GM12878 (cell line): ENCODE measurements around the gene ABCG1. TPM values are rescaled to one million over a fixed set of nuclear protein-coding genes. Genes with fewer than 3 reads are reported as not detected.

ENCODE experiments used
- ATAC-seq: fragments of 200-7000 bp; cut with Tn5 transposase; 3 replicates; pipeline ENCODE4 v1.9.1; 2020; ENCODE audit warnings: mild to moderate bottlenecking, moderate library complexity
- BruUV-seq: library from RNA; stranded (reverse); fragments of 400-500 nt; replicated peaks from 2 replicates; lab custom pipeline; 2021; lab: Mats Ljungman, UMichigan
- CTCF ChIA-PET: fragments of 300-600 bp; sonication (Branson Sonifier 250); formaldehyde crosslinking; extraction: SDS; loops from one replicate; lab custom pipeline; 2021; ENCODE audit warnings: inconsistent platforms; lab: Yijun Ruan, JAX
- POLR2A ChIA-PET: fragments of 350-600 bp; formaldehyde crosslinking; extraction: SDS; loops from one replicate; lab custom pipeline; 2021; ENCODE audit warnings: inconsistent platforms; lab: Charles Lee
- RAD21 ChIA-PET: fragments of 300-600 bp; sonication (Branson Sonifier 250); formaldehyde crosslinking; loops from one replicate; lab custom pipeline; 2023; ENCODE audit warnings: antibody characterized with exemption; ENCODE audit not compliant: unreplicated experiment; lab: Charles Lee
- SMC1A ChIA-PET: fragments of 300-600 bp; sonication (Branson Sonifier 250); formaldehyde crosslinking; loops from one replicate; lab custom pipeline; 2023; ENCODE audit not compliant: unreplicated experiment, uncharacterized antibody; lab: Charles Lee
- DNase-seq: peaks from one replicate; pipeline ENCODE4 v3.0.0-alpha.2; 2011; ENCODE audit warnings: low read depth, low spot score
- FAIRE-seq: peaks from 3 replicates; lab custom pipeline; 2011; peaks lifted over from hg19 to GRCh38; lab: Jason Lieb, UNC
- H2AFZ ChIP-seq: 2 replicates; pipeline ENCODE4 v1.6.0; 2011; ENCODE audit warnings: low read depth, low read length, control low read depth; ENCODE audit not compliant: control insufficient read depth
- H3K27ac ChIP-seq: 2 replicates; pipeline ENCODE4 v1.5.1; 2011; ENCODE audit warnings: control low read depth; ENCODE audit not compliant: control insufficient read depth, insufficient read depth
- H3K27me3 ChIP-seq, 2 experiments: replicated peaks in 1 of 2; 2 replicates each; pipeline versions ENCODE4 v1.6.0 to v1.6.1; 2011; ENCODE audit warnings: low read length in 1 of 2; ENCODE audit not compliant: control insufficient read depth in 2 of 2, insufficient read depth in 2 of 2
- H3K36me3 ChIP-seq, 2 experiments: 2 replicates each; pipeline ENCODE4 v1.5.1; 2011; ENCODE audit warnings: low read length in 1 of 2; ENCODE audit not compliant: control insufficient read depth in 2 of 2, insufficient read depth in 2 of 2
- H3K4me1 ChIP-seq: 2 replicates; pipeline ENCODE4 v1.6.1; 2011; ENCODE audit warnings: mild to moderate bottlenecking, low read length, moderate library complexity, mixed read lengths; ENCODE audit not compliant: control insufficient read depth, insufficient read depth
- H3K4me2 ChIP-seq: 2 replicates; pipeline ENCODE4 v1.6.0; 2011; ENCODE audit warnings: control low read depth; ENCODE audit not compliant: control insufficient read depth, insufficient read depth
- H3K4me3 ChIP-seq: fragments of 200-600 bp; sonication (generic); 2 replicates; pipeline ENCODE4 v1.5.1; 2016
- H3K79me2 ChIP-seq: 2 replicates; pipeline ENCODE4 v1.6.0; 2011; ENCODE audit warnings: low read length; ENCODE audit not compliant: control insufficient read depth, insufficient read depth
- H3K9ac ChIP-seq: 2 replicates; pipeline ENCODE4 v1.8.0; 2011; ENCODE audit warnings: low read length, control low read depth, mixed read lengths; ENCODE audit not compliant: control insufficient read depth, insufficient read depth
- H3K9me3 ChIP-seq: replicated peaks from 3 replicates; pipeline ENCODE4 v1.5.1; 2011; ENCODE audit warnings: mild to moderate bottlenecking, low read length; ENCODE audit not compliant: control insufficient read depth, insufficient read depth
- H4K20me1 ChIP-seq: 2 replicates; pipeline ENCODE4 v1.6.0; 2011; ENCODE audit not compliant: control insufficient read depth, insufficient read depth
- CBFB ChIP-seq: IDR thresholded peaks from 2 replicates; pipeline ENCODE4 v1.6.1; 2016; ENCODE audit warnings: antibody characterized with exemption, low read depth
- CHD2 ChIP-seq: IDR thresholded peaks from 2 replicates; pipeline ENCODE4 v1.6.1; 2011; ENCODE audit warnings: low read depth, low read length, improper control_type of control experiment, borderline replicate concordance
- GATAD2B ChIP-seq: fragments of 450-650 bp; conservative IDR thresholded peaks from 2 replicates; pipeline ENCODE4 v1.6.1; 2017; ENCODE audit warnings: low read depth, mild to moderate bottlenecking, moderate library complexity
- HDGF ChIP-seq: fragments of 450-650 bp; IDR thresholded peaks from 2 replicates; pipeline ENCODE4 v1.6.1; 2016; ENCODE audit warnings: antibody characterized with exemption
- NRF1 ChIP-seq: conservative IDR thresholded peaks from 2 replicates; pipeline ENCODE4 v1.6.1; 2011; ENCODE audit warnings: mild to moderate bottlenecking, low read depth, low read length, improper control_type of control experiment
- RELA ChIP-seq: fragments of 450-650 bp; IDR thresholded peaks from 2 replicates; pipeline ENCODE4 v1.8.0; 2014; ENCODE audit warnings: borderline replicate concordance; ENCODE audit not compliant: partially characterized antibody
- STAT1 ChIP-seq: fragments of 450-650 bp; conservative IDR thresholded peaks from 2 replicates; pipeline ENCODE4 v1.6.1; 2014; ENCODE audit warnings: antibody characterized with exemption, mild to moderate bottlenecking
- TCF7 ChIP-seq: IDR thresholded peaks from 2 replicates; pipeline ENCODE4 v1.6.1; 2014; ENCODE audit warnings: antibody characterized with exemption, borderline replicate concordance
- WGBS: methylation state at CpG from one replicate; pipeline ENCODE4 v1.1.6; 2016; ENCODE audit warnings: low lambda C conversion rate; ENCODE audit not compliant: insufficient replicate concordance, insufficient coverage; ENCODE audit errors: missing lambda C conversion rate; 5-methylcytosine and 5-hydroxymethylcytosine counted together
- in situ Hi-C: fragments of 300-500 bp; cut with MboI; formaldehyde crosslinking; loops from 9 replicates; pipeline ENCODE4 v1.14.3; 2018; ENCODE audit warnings: mixed read lengths
- intact Hi-C: fragments of 100-400 bp; cut with micrococcal nuclease; formaldehyde crosslinking; loops from one replicate; pipeline ENCODE4 v1.14.2; 2022; ENCODE audit not compliant: unreplicated experiment
- polyA plus RNA-seq, 11 experiments: library from polyadenylated mRNA; depleted of rRNA in 4 of 11; unstranded in 6 of 11; stranded (reverse) in 5 of 11; fragments of >200 nt; fragmentation: Nextera tagmentation in 4 of 11; fragmentation: Illumina TruSeq in 1 of 11; extraction: Ambion mirVana in 4 of 11; extraction: Trizol in 1 of 11; gene quantifications; 1 replicate in 1 of 11; 2 replicates in 10 of 11; pipeline versions ENCODE4 v1.2.1 to v1.2.3, GENCODE V29; 2011 to 2016; ENCODE audit warnings: inconsistent platforms in 2 of 11, missing spikeins in 2 of 11, low read depth in 1 of 11
- total RNA-seq, 4 experiments: library from RNA; depleted of rRNA in 3 of 4; stranded (reverse); fragments of >200 nt in 3 of 4; fragmentation: Illumina TruSeq in 1 of 4; extraction: Trizol in 1 of 4; gene quantifications; 2 replicates each; pipeline versions ENCODE4 v1.2.1 to v1.2.3, GENCODE V29; 2013 to 2021
- TF ChIP-seq, protein P1 (sequence below): fragments of 450-650 bp; IDR thresholded peaks from 2 replicates; pipeline ENCODE4 v1.6.1; 2018; ENCODE audit warnings: borderline replicate concordance, mild to moderate bottlenecking; ENCODE audit not compliant: partially characterized antibody
- TF ChIP-seq, protein P2 (sequence below): IDR thresholded peaks from 2 replicates; pipeline ENCODE4 v1.6.1; 2012; ENCODE audit warnings: low read length, inconsistent platforms

ABCG1 gene
- total and polyA plus RNA-seq, 10 of the 15 experiments (the other 5 are each of a cell fraction or from before 2014, with no cell fraction given) = 0.59 to 19.3 (median 5.7) TPM

DNA sequence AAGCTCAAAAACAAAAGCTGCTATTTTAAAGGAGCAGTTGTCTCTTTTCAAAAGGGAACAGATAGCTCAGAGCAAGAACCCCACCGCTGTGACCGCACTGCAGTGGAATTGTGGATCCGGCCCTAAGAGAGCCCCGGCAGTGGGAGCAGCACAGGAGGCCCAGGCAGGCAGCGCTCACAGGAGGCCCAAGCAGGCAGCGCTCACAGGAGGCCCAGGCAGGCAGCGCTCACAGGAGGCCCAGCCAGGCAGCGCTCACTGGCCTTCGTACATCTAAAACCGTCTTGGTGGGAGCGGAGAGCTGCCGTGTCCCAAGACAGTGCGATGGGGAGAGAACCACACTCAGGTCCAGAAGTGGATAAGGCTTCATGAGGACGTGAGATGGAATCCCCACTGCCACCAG is 92.2 kb downstream of the ABCG1 start:
- CTCF ChIA-PET = interaction anchor here (0.6 to 4.8 kb wide), 33 partner anchors 8 to 226 kb away, joined by 3 to 68 read pairs (median 6); no protein-coding TSS in a partner anchor
- RAD21 ChIA-PET = interaction anchor here (0.6 to 3.1 kb wide), 28 partner anchors 9 to 226 kb away, joined by 3 to 45 read pairs (median 6); partner anchors contain the start of gene TMPRSS3
- no peaks in the 10 kb centered on the region for H3K79me2 ChIP-seq
- WGBS = 68% methylated on average over 12 of the region's 14 CpGs
- H4K20me1 ChIP-seq = no peaks in the 10 kb centered on the region
- no TSS peak for BruUV-seq
- H2AFZ ChIP-seq = no peak overlapping the region
- H3K27me3 ChIP-seq = no peaks in the 10 kb centered on the region
- no peak overlapping the region for H3K4me2 ChIP-seq
- H3K9ac ChIP-seq = no peak overlapping the region
- H3K4me3 ChIP-seq = no peak overlapping the region
- SMC1A ChIA-PET = interaction anchor here (0.6 to 4.1 kb wide), 24 partner anchors 8 to 228 kb away, joined by 3 to 28 read pairs (median 5); no protein-coding TSS in a partner anchor
- in situ Hi-C loops (no loop called here), intact Hi-C loops (no loop called here)
- ATAC-seq (no peak), FAIRE-seq (no peak), DNase-seq (no peak)
- POLR2A ChIA-PET = interaction anchor here (0.8 to 1.3 kb wide), 2 partner anchors 25 to 225 kb away, joined by 3 read pairs; no protein-coding TSS in a partner anchor
- H3K4me1 ChIP-seq = no peaks in the 10 kb centered on the region
- no peaks in the 10 kb centered on the region for H3K9me3 ChIP-seq
- TF ChIP-seq RELA = no peak
- TF ChIP-seq, protein P1, sequence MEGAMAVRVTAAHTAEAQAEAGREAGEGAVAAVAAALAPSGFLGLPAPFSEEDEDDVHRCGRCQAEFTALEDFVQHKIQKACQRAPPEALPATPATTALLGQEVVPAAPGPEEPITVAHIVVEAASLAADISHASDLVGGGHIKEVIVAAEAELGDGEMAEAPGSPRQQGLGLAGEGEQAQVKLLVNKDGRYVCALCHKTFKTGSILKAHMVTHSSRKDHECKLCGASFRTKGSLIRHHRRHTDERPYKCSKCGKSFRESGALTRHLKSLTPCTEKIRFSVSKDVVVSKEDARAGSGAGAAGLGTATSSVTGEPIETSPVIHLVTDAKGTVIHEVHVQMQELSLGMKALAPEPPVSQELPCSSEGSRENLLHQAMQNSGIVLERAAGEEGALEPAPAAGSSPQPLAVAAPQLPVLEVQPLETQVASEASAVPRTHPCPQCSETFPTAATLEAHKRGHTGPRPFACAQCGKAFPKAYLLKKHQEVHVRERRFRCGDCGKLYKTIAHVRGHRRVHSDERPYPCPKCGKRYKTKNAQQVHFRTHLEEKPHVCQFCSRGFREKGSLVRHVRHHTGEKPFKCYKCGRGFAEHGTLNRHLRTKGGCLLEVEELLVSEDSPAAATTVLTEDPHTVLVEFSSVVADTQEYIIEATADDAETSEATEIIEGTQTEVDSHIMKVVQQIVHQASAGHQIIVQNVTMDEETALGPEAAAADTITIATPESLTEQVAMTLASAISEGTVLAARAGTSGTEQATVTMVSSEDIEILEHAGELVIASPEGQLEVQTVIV = no peak
- TF ChIP-seq CBFB = no peak
- no peak for TF ChIP-seq NRF1
- no peak for TF ChIP-seq CHD2
- TF ChIP-seq GATAD2B = no peak
- no peak for TF ChIP-seq TCF7
- no peak for TF ChIP-seq HDGF
- TF ChIP-seq STAT1 = no peak
- TF ChIP-seq, protein P2, sequence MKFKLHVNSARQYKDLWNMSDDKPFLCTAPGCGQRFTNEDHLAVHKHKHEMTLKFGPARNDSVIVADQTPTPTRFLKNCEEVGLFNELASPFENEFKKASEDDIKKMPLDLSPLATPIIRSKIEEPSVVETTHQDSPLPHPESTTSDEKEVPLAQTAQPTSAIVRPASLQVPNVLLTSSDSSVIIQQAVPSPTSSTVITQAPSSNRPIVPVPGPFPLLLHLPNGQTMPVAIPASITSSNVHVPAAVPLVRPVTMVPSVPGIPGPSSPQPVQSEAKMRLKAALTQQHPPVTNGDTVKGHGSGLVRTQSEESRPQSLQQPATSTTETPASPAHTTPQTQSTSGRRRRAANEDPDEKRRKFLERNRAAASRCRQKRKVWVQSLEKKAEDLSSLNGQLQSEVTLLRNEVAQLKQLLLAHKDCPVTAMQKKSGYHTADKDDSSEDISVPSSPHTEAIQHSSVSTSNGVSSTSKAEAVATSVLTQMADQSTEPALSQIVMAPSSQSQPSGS = no peak
- no peak overlapping the region for H3K27ac ChIP-seq
- H3K36me3 ChIP-seq = no peaks in the 10 kb centered on the region
